Loucy (cell line): ENCODE results near the gene GREB1.

Experiments
- H2AFZ ChIP-seq: fragments of 200-600 bp; sonication (generic); 2 replicates; pipeline ENCODE4 v1.6.0; 2016; ENCODE audit warnings: antibody characterized with exemption, mild to moderate bottlenecking, low read length, moderate library complexity
- H3F3A ChIP-seq: fragments of 200-600 bp; 2 replicates; pipeline ENCODE4 v1.6.0; 2016; ENCODE audit warnings: antibody characterized with exemption, low read depth, mild to moderate bottlenecking
- H3K27me3 ChIP-seq: fragments of 200-600 bp; sonication (generic); 2 replicates; pipeline ENCODE4 v1.6.1; 2014; ENCODE audit warnings: low read length, mild to moderate bottlenecking; ENCODE audit not compliant: insufficient read depth, poor library complexity, severe bottlenecking
- H3K36me3 ChIP-seq: fragments of 200-600 bp; sonication (generic); 2 replicates; pipeline ENCODE4 v1.6.1; 2016; ENCODE audit warnings: low read length; ENCODE audit not compliant: insufficient read depth
- H3K4me1 ChIP-seq: fragments of 200-600 bp; sonication (generic); 2 replicates; pipeline ENCODE4 v1.5.1; 2014; ENCODE audit warnings: low read length, mild to moderate bottlenecking; ENCODE audit not compliant: insufficient read depth, poor library complexity, severe bottlenecking
- H3K4me2 ChIP-seq: fragments of 200-600 bp; sonication (generic); 2 replicates; pipeline ENCODE4 v1.6.0; 2014; ENCODE audit warnings: antibody characterized with exemption, low read length, low read depth, mild to moderate bottlenecking; ENCODE audit not compliant: poor library complexity, severe bottlenecking
- H3K4me3 ChIP-seq: fragments of 200-600 bp; sonication (generic); 2 replicates; pipeline ENCODE4 v1.5.1; 2014; ENCODE audit warnings: low read length, mild to moderate bottlenecking, mixed read lengths; ENCODE audit not compliant: poor library complexity, severe bottlenecking
- H3K79me2 ChIP-seq: fragments of 200-600 bp; sonication (generic); 2 replicates; pipeline ENCODE4 v1.6.1; 2014; ENCODE audit warnings: low read length; ENCODE audit not compliant: insufficient read depth
- H3K9ac ChIP-seq: fragments of 200-600 bp; sonication (generic); 2 replicates; pipeline ENCODE4 v1.6.0; 2014; ENCODE audit warnings: mild to moderate bottlenecking, low read depth, low read length, moderate library complexity; ENCODE audit not compliant: poor library complexity, severe bottlenecking
- H3K9me2 ChIP-seq: fragments of 200-600 bp; sonication (generic); replicated peaks from 2 replicates; pipeline ENCODE4 v1.6.1; 2016; ENCODE audit warnings: low read depth, low read length, mixed read lengths
- H3K9me3 ChIP-seq: fragments of 200-600 bp; sonication (generic); 2 replicates; pipeline ENCODE4 v1.6.1; 2014; ENCODE audit warnings: mild to moderate bottlenecking, antibody characterized with exemption, low read length, low read depth; ENCODE audit not compliant: insufficient read depth
- H4K20me1 ChIP-seq: fragments of 200-600 bp; sonication (generic); 2 replicates; pipeline ENCODE4 v1.6.0; 2014; ENCODE audit warnings: antibody characterized with exemption, low read length, mild to moderate bottlenecking; ENCODE audit not compliant: insufficient read depth, poor library complexity, severe bottlenecking
- CTCF ChIP-seq: fragments of 200-600 bp; sonication (generic); conservative IDR thresholded peaks from 2 replicates; pipeline ENCODE4 v1.5.1; 2014; ENCODE audit warnings: mild to moderate bottlenecking, antibody characterized with exemption, low read length
- EZH2phosphoT487 ChIP-seq: fragments of 200-600 bp; IDR thresholded peaks from 2 replicates; pipeline ENCODE4 v1.6.1; 2018; ENCODE audit warnings: antibody characterized with exemption, mild to moderate bottlenecking, moderate library complexity, borderline replicate concordance

GREB1 gene

GRCh38 chr2:11540996-11541692 is 7.3 kb downstream of the GREB1 start:
- H3K9ac ChIP-seq = no peak overlapping the region
- H3K4me3 ChIP-seq = no peak overlapping the region
- no peaks in the 10 kb centered on the region for H3K79me2 ChIP-seq
- H2AFZ ChIP-seq = 0 out of 2 replicates have a peak overlapping the region, but pooled peaks have one; percentile 50
- H3K9me3 ChIP-seq = no peaks in the 10 kb centered on the region
- no peaks in the 10 kb centered on the region for H3K9me2 ChIP-seq
- H3K36me3 ChIP-seq = no peaks in the 10 kb centered on the region
- H3K4me2 ChIP-seq = no peak overlapping the region
- no peaks in the 10 kb centered on the region for H3K27me3 ChIP-seq
- peaks cover 21% of the 10 kb centered on the region for H3K4me1 ChIP-seq
- no peaks in the 10 kb centered on the region for H3F3A ChIP-seq
- no peak for TF ChIP-seq EZH2phosphoT487
- TF ChIP-seq CTCF = no peak
- no peaks in the 10 kb centered on the region for H4K20me1 ChIP-seq

- Histone ChIP-seq H3K27me3 (no peaks in the 10 kb centered on the region), H3K9me3 (no peaks in the 10 kb centered on the region), H3K4me2 (peak overlapping the region; percentile 7), H3K9me2 (no peaks in the 10 kb centered on the region), H2AFZ (peak overlapping the region; percentile 50; the same call in 1 of the 2 replicates), H3K36me3 (no peaks in the 10 kb centered on the region), H3F3A (no peaks in the 10 kb centered on the region), H4K20me1 (no peaks in the 10 kb centered on the region), H3K9ac (no peak overlapping the region), H3K4me3 (no peak overlapping the region), H3K79me2 (no peaks in the 10 kb centered on the region), H3K4me1 (peaks cover 21% of the 10 kb centered on the region)
- TF ChIP-seq EZH2phosphoT487 (no peak), CTCF (no peak)
Measured at GRCh38 chr2:11541693-11542274, 7.9 kb downstream of the GREB1 start.

- no peaks in the 10 kb centered on the region for H3K79me2 ChIP-seq
- no peaks in the 10 kb centered on the region for H3K9me2 ChIP-seq
- no peaks in the 10 kb centered on the region for H3K27me3 ChIP-seq
- no peaks in the 10 kb centered on the region for H3K36me3 ChIP-seq
- no peak overlapping the region for H3K4me3 ChIP-seq
- no peaks in the 10 kb centered on the region for H3K9me3 ChIP-seq
- H4K20me1 ChIP-seq = no peaks in the 10 kb centered on the region
- TF ChIP-seq EZH2phosphoT487 (no peak), CTCF (no peak)
- H2AFZ ChIP-seq = peak overlapping the region; percentile 50; the same call in 1 of the 2 replicates
- peak overlapping the region; percentile 7 for H3K4me2 ChIP-seq
- no peaks in the 10 kb centered on the region for H3F3A ChIP-seq
- no peak overlapping the region for H3K9ac ChIP-seq
- peaks cover 21% of the 10 kb centered on the region for H3K4me1 ChIP-seq
Measured at GRCh38 chr2:11542275-11542819, 8.5 kb downstream of the GREB1 start.
